HG03159 (cell line): ENCODE results near the gene ANO3.

Experiments
- ATAC-seq: cut with Tn5 transposase; IDR thresholded peaks from one replicate; pipeline ENCODE4 v1.9.1; 2021; ENCODE audit warnings: mild to moderate bottlenecking, moderate library complexity; ENCODE audit not compliant: unreplicated experiment

The ANO3 gene

GRCh38 chr11:26483108-26483507 is 151.2 kb downstream of the ANO3 start:
- ATAC-seq: no peak

- ATAC-seq: no peak
Measured at GRCh38 chr11:26490546-26490945, 158.6 kb downstream of the ANO3 start.

DNA sequence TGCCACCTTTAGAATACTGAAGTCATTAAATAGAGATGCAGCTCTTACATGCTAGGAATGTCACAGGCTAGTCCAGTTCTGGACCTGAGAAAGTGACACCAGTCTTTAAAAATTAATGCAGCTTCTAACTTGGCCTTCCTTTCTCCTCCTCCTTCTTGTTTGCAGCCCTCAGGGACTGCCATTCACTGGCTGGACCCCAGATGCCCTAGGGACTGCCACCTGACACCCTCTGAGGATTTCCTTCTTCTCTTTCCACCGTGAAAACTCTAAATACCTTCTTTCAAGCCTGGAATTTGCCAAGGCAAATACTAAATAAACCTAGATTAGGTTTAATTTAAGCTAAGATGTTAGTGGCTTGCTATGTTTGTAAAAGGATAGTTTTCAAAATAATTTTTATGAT is 161.7 kb downstream of the ANO3 start:
- no peak for ATAC-seq

DNA sequence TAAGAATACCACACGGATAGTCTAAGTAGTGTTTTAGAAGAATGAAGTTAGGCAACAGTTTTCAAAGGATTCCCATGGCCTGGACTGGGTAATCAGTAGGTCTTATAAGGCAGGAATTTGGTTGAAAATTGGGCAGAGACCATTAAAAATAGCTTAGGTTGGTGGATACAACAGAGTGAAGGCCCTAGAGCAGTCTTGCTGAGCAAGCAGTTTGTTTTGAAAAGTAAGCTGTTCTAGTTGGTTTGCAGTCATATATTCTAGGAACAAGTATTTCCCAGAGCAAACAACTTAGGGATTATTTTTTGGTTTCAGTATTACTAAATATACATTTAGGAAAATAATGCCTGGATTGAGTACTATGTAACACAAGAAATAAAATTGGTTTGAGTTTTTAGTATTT is 175.3 kb downstream of the ANO3 start:
- ATAC-seq: no peak

DNA sequence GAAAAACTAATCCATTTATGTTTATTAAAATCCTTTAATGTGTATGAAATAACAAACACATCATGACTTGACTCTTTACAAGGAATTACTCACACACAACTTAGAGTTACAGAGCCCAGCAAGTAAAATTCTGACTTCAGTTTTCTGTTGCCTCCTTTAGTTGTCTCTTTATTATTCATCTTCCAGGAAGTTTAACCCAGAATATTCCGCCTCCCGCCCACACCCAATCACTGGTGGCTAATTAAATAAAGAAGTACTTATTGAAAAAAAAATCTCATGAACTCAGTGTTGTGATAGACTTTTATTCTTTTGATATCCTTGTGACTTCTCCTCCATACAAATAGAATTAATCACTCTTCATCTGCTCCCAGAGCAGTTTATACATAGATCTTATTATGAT is 178.2 kb downstream of the ANO3 start:
- no peak for ATAC-seq

DNA sequence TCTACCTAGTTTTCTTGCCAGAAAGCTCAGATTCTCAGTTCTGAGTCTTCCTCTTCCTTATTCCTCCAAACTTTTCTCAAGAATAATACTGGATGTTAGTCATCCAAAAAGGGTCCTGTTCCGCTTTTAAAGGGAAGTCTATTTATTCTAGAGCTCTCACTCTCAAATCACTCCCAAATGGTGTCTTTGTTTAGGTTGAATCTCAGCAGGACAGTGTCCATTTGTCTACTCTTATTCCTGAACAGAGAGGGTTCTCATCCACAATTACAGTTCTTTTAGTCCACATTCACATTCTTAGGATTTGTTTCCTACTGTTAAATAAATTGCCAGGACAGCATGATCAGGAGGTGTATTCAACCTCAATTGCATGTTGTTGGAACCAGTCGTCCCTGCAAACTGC is 178.8 kb downstream of the ANO3 start:
- ATAC-seq: no peak

DNA sequence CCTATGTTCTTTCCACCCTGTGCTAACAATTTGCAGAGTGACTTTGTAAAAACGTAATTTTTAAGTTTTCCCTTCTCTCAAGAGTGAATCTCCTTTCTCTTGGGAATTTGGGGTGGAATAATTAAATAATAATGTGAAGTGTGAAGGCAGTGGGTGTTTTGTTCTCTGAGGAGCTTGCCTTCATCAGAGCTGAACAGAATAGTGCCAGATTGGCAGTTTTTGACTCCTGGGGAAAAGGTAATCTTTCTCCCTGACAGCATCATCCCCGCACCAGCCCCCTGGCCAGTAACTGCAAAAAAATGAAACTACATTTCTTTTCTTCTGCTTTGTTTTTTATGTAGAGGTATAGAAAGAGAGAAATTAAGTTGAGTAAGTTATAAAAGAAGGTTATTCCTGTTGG is 180.3 kb downstream of the ANO3 start:
- ATAC-seq: no peak

DNA sequence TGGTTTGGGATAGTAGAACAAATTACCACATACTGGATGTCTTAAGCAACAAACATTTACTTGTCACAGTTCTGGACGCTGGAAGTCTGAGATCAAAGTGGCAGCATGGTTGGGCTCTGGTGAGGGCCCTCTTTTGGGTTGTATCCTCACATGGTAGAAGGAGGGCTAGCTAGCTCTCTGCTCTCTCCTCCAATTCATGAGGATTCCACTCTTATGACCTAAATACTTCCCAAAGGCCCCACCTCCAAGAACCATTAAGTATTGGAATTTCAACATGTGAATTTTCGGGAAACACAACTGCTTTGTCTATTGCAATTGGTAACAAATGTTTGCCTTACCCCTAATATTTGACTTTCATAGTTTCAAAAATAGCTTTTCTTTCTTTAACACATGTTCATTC is 187.5 kb downstream of the ANO3 start:
- ATAC-seq: no peak

DNA sequence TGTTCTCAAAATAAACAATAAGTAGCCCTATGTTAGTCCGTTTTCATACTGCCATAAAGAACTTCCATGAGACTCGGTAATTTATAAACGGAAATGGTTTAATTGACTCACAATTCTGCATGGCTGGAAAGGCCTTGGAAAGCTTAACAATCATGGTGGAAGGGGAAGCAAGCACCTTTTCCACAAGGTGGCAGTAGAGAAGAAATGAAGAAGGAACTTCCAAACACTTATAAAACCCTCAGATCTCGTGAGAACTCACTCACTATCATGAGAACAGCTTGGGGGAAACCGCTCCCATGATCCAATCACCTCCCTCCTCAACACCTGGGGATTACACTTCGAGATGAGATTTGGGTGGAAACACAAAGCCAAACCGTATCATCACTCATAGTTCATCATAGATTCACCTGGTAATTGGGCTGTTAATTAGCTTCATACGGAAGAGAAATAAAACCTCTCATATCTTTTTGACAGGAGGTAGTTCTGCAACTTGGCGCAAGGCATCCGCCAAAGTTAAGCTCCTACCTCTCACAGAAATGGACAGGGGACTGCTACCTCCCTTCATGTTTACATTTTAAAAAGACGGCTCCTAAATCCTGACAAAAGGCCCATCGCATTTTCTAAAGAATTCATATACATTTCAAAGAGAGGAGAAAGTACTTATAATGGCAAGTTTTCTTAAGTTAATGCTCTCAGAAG is 191.1 kb downstream of the ANO3 start:
- ATAC-seq: no peak

GRCh38 chr11:26527685-26528084 is 195.8 kb downstream of the ANO3 start:
- no peak for ATAC-seq

DNA sequence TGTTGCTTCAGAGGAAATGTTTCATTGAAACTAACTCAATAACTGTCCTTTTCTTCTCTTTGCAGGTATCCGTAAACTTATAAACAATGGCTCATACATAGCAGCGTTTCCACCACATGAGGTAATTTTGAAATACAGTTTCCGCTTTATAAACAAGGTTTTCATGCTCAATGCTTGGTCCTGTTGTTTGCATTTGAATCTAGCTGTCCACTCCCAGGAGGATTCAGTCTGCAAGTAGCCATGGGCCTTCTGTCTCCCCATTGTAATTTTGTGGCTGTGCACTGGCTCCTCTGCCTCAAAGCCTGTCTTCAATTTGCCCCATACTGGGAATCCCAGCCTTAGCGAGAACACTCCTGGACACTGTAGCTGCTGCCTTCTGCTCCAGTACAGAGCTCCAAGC is 205.4 kb downstream of the ANO3 start:
- ATAC-seq: no peak

DNA sequence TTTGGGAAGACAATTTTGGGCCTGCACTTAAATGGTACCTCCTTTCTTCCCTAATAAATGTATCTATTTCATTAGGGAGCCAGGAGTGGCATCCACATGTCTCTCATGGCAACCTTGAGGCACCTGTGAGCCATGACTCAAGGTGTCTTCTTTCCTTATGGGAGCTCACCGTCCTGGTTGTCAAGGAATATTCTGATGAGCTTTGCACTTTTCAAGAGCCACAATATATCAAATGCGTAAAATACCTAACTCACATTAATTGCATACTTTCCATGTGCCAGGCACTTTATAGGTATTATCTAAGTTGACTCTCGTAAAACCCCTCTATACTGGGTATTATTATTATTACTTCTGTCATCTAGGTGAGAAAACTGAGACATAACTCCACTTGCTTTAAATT is 207.6 kb downstream of the ANO3 start:
- ATAC-seq: no peak

DNA sequence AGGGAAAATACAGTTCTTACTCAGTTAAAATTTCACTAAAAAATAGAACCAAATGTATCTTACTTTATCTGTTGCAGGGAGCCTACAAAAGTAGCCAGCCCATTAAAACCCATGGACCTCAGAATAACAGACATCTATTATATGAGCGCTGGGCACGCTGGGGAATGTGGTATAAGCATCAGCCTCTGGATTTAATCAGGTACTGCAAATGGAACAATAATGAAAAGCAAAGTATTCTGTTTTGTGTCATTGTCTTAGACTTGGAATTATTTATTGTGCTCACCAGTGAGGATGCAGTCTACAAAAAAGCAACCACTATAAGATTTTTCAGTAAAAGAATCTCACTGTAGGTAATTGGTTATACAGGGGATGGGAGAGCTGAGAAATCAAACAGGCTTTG is 209.9 kb downstream of the ANO3 start:
- ATAC-seq: no peak

- no peak for ATAC-seq
Measured at GRCh38 chr11:26549176-26549575, 217.2 kb downstream of the ANO3 start.

DNA sequence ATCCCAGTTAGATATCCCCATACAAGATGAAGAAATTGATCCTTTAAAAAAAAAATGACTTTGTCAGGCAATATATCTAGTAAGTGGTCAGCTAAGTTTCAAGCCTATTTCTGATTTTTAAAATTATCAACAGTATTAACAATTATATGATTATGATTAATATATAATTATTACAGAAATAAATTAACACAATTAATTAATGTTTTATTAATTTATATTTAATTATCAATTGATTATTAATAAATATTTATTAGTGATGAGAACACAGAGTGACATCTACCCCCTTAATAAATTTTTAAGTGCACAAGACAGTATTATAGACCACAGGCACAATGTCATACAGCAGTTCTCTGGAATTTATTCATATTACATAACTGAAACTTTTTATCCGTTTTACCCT is 218.1 kb downstream of the ANO3 start:
- no peak for ATAC-seq

DNA sequence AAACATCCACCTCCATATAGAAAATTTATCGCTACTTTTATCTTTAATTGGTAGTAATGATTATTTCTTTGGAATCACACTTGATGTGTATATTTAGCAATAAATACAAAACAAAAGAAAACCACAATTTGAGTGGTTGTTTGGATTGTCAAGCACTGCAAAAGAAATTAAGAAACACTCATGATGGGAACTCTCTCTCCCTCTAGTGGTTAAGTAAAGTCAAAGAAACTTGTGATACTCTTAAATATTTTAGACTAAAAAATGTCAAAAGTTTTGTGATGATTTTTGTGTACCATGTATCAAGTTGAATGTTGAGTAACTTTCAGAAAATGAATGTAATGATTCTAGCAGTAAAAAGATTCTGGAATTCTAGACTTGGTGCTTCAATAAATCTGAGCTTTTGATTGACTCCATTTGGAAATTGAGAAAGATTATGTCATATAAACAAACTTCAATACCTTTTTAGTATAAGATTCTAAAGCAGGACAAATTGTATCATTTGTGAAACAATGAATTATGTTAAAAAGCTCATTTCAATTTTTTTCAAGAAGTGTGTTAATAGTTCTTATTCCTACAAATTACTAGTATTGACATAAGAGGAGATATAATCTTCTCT is 219.4 kb downstream of the ANO3 start:
- peak; percentile 49 for ATAC-seq

GRCh38 chr11:26553182-26553581 is 221.3 kb downstream of the ANO3 start:
- ATAC-seq: no peak

DNA sequence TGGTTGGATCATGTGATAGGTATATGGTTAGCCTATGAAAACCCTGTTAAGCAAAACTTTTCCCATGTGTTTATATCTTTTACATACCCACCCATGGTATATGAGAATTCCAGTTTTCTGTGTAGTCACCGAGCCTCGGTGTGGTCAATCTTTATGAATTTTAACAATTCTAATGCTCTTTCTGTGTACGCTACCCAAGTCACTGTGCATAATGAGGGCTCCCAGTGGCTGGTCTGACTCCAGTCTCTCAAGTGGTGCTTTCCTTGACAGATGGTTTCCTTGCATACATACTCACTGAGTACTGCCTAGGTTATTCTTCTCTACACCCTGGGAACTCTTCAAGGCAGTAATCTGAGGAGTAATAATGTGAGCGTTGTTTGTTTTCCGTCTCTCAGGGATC is 222.5 kb downstream of the ANO3 start:
- no peak for ATAC-seq

DNA sequence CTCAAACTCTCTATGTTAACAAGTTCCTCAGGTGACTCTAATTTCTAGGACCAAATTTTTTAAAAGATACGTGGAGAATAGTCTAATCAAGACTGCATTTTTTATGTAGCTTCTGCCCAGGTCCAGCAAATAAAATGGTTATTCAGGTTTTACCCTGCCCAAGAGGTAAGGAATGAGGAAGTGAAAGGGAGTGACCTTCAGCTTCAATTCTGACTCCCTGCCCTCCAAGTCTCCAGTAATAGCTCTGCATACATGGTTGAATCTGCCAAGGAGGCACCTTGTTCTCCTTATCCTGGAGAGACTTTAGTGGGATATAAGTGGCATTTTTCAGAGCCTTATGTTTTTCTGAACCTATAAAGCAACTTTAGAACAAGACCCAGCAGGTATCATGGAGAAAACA is 224.7 kb downstream of the ANO3 start:
- no peak for ATAC-seq

- no peak for ATAC-seq
Measured at GRCh38 chr11:26557666-26558065, 225.7 kb downstream of the ANO3 start.

DNA sequence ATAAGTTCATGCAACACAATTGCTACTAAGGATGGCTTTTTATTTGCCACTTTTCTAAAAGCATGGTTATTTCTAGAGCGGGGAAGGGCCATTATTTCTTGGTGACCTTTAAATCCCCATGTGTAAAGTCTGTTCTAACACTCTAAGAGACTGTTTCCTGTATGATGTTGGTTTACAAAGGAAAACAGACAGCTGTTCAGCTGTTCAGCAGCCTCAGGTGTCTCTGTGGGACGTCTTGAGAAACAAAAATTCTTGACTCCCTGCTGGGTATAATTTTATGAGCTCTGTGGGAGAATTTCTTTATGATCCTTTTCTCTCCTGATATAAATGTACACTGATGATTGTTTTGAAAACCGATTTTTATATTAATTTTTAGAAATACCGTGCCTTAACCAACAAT is 226.3 kb downstream of the ANO3 start:
- ATAC-seq: no peak

GRCh38 chr11:26569646-26570045 is 237.7 kb downstream of the ANO3 start:
- ATAC-seq: no peak
